Measurements from ENCODE around the gene PPP4R3C. TPM values are rescaled to one million over a fixed set of nuclear protein-coding genes. Genes with fewer than 3 reads are reported as not detected.

PPP4R3C gene
- total and polyA plus RNA-seq, 2 donors (not counting 3 experiments of a cell fraction or from before 2014, with no cell fraction given): not detected

GRCh38 chrX:27451324-27451723, 11.8 kb downstream of the PPP4R3C start:
- ChIA-PET POLR2A (no interaction called here), CTCF (no interaction called here)
- no peak for DNase-seq (ENCODE audit: low read depth, low spot score)
- TF ChIP-seq MAX (IDR thresholded peaks at IDR 0.05; ENCODE audit: insufficient read depth, insufficient read length): no peak
- TF ChIP-seq POLR2AphosphoS5 (IDR thresholded peaks at IDR 0.05; ENCODE audit: insufficient read depth, low read depth, low read length): no peak
- no peak for TF ChIP-seq MYC (IDR thresholded peaks at IDR 0.05; ENCODE audit: low read depth, low read length)
- TF ChIP-seq EZH2 (IDR thresholded peaks at IDR 0.05; ENCODE audit: borderline replicate concordance, low read depth, low read length, severe bottlenecking): no peak
- no TSS peak for BruUV-seq (replicated peaks)
- FAIRE-seq: no peak
- H4K20me1 ChIP-seq (replicated peaks; ENCODE audit: control insufficient read depth, extremely low read depth, insufficient read depth, low read length): no peaks in the 10 kb centered on the region
- H3K36me3 ChIP-seq (ENCODE audit: control insufficient read depth in 2 of 2, extremely low read depth in 1 of 2, insufficient read depth in 2 of 2, low read length in 2 of 2): no peaks in the 10 kb centered on the region
- no peak overlapping the region for H3K4me2 ChIP-seq (ENCODE audit: insufficient read depth, low read length)
- no peak overlapping the region for H3K4me3 ChIP-seq (replicated peaks in 1 of 3; ENCODE audit: insufficient read depth in 1 of 3, low read depth in 1 of 3, low read length in 3 of 3)
- H3K27ac ChIP-seq (ENCODE audit: insufficient read depth, low read depth, low read length): no peak overlapping the region
- H3K4me1 ChIP-seq (ENCODE audit: control insufficient read depth, extremely low read depth, insufficient read depth, low read length): no peaks in the 10 kb centered on the region
- intact Hi-C loops (cut with micrococcal nuclease): no loop called here
- H3K9me1 ChIP-seq (replicated peaks; ENCODE audit: control insufficient read depth, extremely low read depth, insufficient read depth, low read length): no peaks in the 10 kb centered on the region
- no peaks in the 10 kb centered on the region for H3K27me3 ChIP-seq (ENCODE audit: control insufficient read depth in 2 of 2, insufficient read depth in 2 of 2, low read length in 2 of 2)
- H3K9ac ChIP-seq (replicated peaks; ENCODE audit: extremely low read depth, insufficient read depth, low read length): no peak overlapping the region
- dilution Hi-C loops (cut with MboI; ENCODE audit: extremely low pct_ligation_motif_present, low sequenced_read_pairs): no loop called here
- H2AFZ ChIP-seq (ENCODE audit: low read depth, low read length): no peak overlapping the region
- H3K9me3 ChIP-seq (replicated peaks; ENCODE audit: control insufficient read depth, insufficient read depth, low read length): no peaks in the 10 kb centered on the region
- no peaks in the 10 kb centered on the region for H3K79me2 ChIP-seq (ENCODE audit: control insufficient read depth, insufficient read depth, low read length)

GRCh38 chrX:27446423-27446822, 16.7 kb downstream of the PPP4R3C start:
- TF ChIP-seq MYC (IDR thresholded peaks at IDR 0.05; ENCODE audit: low read depth, low read length): no peak
- no peak for TF ChIP-seq FOS (IDR thresholded peaks at IDR 0.05; ENCODE audit: borderline replicate concordance, insufficient read depth, low read length)
- no peak for TF ChIP-seq POLR2A (IDR thresholded peaks at IDR 0.05; ENCODE audit: low read depth, low read length)
- Histone ChIP-seq H3K36me3 (ENCODE audit: control insufficient read depth in 2 of 2, extremely low read depth in 1 of 2, insufficient read depth in 2 of 2, low read length in 2 of 2) (no peaks in the 10 kb centered on the region), H2AFZ (ENCODE audit: low read depth, low read length) (no peak overlapping the region), H3K9me1 (replicated peaks; ENCODE audit: control insufficient read depth, extremely low read depth, insufficient read depth, low read length) (no peaks in the 10 kb centered on the region), H3K4me1 (ENCODE audit: control insufficient read depth, extremely low read depth, insufficient read depth, low read length) (no peaks in the 10 kb centered on the region), H3K4me2 (ENCODE audit: insufficient read depth, low read length) (no peak overlapping the region), H3K9ac (replicated peaks; ENCODE audit: extremely low read depth, insufficient read depth, low read length) (no peak overlapping the region), H3K27me3 (ENCODE audit: control insufficient read depth in 2 of 2, insufficient read depth in 2 of 2, low read length in 2 of 2) (no peaks in the 10 kb centered on the region), H3K79me2 (ENCODE audit: control insufficient read depth, insufficient read depth, low read length) (no peaks in the 10 kb centered on the region), H3K27ac (ENCODE audit: insufficient read depth, low read depth, low read length) (no peak overlapping the region), H4K20me1 (replicated peaks; ENCODE audit: control insufficient read depth, extremely low read depth, insufficient read depth, low read length) (no peaks in the 10 kb centered on the region), H3K4me3 (replicated peaks in 1 of 3; ENCODE audit: insufficient read depth in 1 of 3, low read depth in 1 of 3, low read length in 3 of 3) (no peak overlapping the region), H3K9me3 (replicated peaks; ENCODE audit: control insufficient read depth, insufficient read depth, low read length) (no peaks in the 10 kb centered on the region)
- ChIA-PET CTCF (no interaction called here), POLR2A (no interaction called here)
- DNase-seq (ENCODE audit: low read depth, low spot score): no peak
- intact Hi-C loops (cut with micrococcal nuclease): no loop called here
- no TSS peak for BruUV-seq (replicated peaks)
- FAIRE-seq: no peak
- dilution Hi-C loops (cut with MboI; ENCODE audit: extremely low pct_ligation_motif_present, low sequenced_read_pairs): no loop called here
